Smooth muscle cell (in vitro differentiated cells): ENCODE results near the gene ACTN3. TPM values are rescaled to one million over a fixed set of nuclear protein-coding genes. Genes with fewer than 3 reads are reported as not detected.
"Not testable (repeated sequence)": the region's sequence is repeated elsewhere in the genome, so short reads cannot be mapped to it uniquely, and the experiment has no call there.

Experiments
- DNase-seq: peaks from one replicate; lab custom pipeline; 2025; ENCODE audit not compliant: unreplicated experiment; lab: John Stamatoyannopoulos, UW
- H2AFZ ChIP-seq: fragments of 200-600 bp; sonication (generic); 2 replicates; pipeline ENCODE4 v1.6.0; 2016; ENCODE audit warnings: antibody characterized with exemption, low read depth, mild to moderate bottlenecking
- H3F3A ChIP-seq: fragments of 200-600 bp; sonication (generic); 2 replicates; pipeline ENCODE4 v1.6.0; 2017; ENCODE audit warnings: antibody characterized with exemption, low read depth
- H3K27ac ChIP-seq: fragments of 200-600 bp; sonication (generic); 2 replicates; pipeline ENCODE4 v1.5.1; 2016; ENCODE audit warnings: low read depth, mild to moderate bottlenecking
- H3K27me3 ChIP-seq: fragments of 200-600 bp; sonication (generic); 2 replicates; pipeline ENCODE4 v1.6.1; 2016; ENCODE audit warnings: low read depth, mild to moderate bottlenecking
- H3K36me3 ChIP-seq: fragments of 200-600 bp; sonication (generic); 2 replicates; pipeline ENCODE4 v1.5.1; 2016; ENCODE audit warnings: low read depth
- H3K4me1 ChIP-seq: fragments of 200-600 bp; sonication (generic); 2 replicates; pipeline ENCODE4 v1.5.1; 2016; ENCODE audit warnings: low read depth
- H3K4me2 ChIP-seq: fragments of 200-600 bp; sonication (generic); 2 replicates; pipeline ENCODE4 v1.6.0; 2016; ENCODE audit warnings: mild to moderate bottlenecking
- H3K4me3 ChIP-seq: fragments of 200-600 bp; sonication (generic); 2 replicates; pipeline ENCODE4 v1.5.1; 2016; ENCODE audit warnings: mild to moderate bottlenecking
- H3K79me2 ChIP-seq: fragments of 200-600 bp; sonication (generic); 2 replicates; pipeline ENCODE4 v1.6.0; 2016; ENCODE audit warnings: low read depth, mild to moderate bottlenecking
- H3K9ac ChIP-seq: fragments of 200-600 bp; sonication (generic); 2 replicates; pipeline ENCODE4 v1.6.0; 2016; ENCODE audit warnings: low read depth
- H3K9me3 ChIP-seq: fragments of 200-600 bp; sonication (generic); replicated peaks from 2 replicates; pipeline ENCODE4 v1.5.1; 2016; ENCODE audit warnings: low read depth
- H4K20me1 ChIP-seq: fragments of 200-600 bp; sonication (generic); 2 replicates; pipeline ENCODE4 v1.6.0; 2016; ENCODE audit warnings: low read depth
- CTCF ChIP-seq: fragments of 200-600 bp; sonication (generic); IDR thresholded peaks from 2 replicates; pipeline ENCODE4 v1.5.1; 2017; ENCODE audit warnings: borderline replicate concordance, mild to moderate bottlenecking, antibody characterized with exemption; ENCODE audit not compliant: insufficient read depth, poor library complexity, severe bottlenecking
- WGBS: methylation state at CpG from one replicate; pipeline ENCODE4 v1.1.7; 2016; ENCODE audit warnings: low lambda C conversion rate; 5-methylcytosine and 5-hydroxymethylcytosine counted together
- polyA plus RNA-seq: library from polyadenylated mRNA; unstranded; fragments of >200 nt; fragmentation: Nextera tagmentation; extraction: Ambion mirVana; gene quantifications from 2 replicates; pipeline ENCODE4 v1.2.1, GENCODE V29; 2016
- total RNA-seq: library from RNA; depleted of rRNA; stranded (reverse); fragments of >200 nt; gene quantifications from 2 replicates; pipeline ENCODE4 v1.2.3, GENCODE V29; 2014

ACTN3 gene
- total and polyA plus RNA-seq, 2 experiments from 2014 or later, result 1.4 TPM; not detected in 1

- H3K9me3 ChIP-seq, result no peaks in the 10 kb centered on the region
- no peak for TF ChIP-seq CTCF
- no peak overlapping the region for H3K4me3 ChIP-seq
- H3K9ac ChIP-seq, result no peak overlapping the region
- DNase-seq, result no peak
- H3K27me3 ChIP-seq, result no peaks in the 10 kb centered on the region
- no peaks in the 10 kb centered on the region for H4K20me1 ChIP-seq
- H3K27ac ChIP-seq, result no peak overlapping the region
- no peaks in the 10 kb centered on the region for H3K79me2 ChIP-seq
- H3K4me1 ChIP-seq, result no peaks in the 10 kb centered on the region
- no peak overlapping the region for H3K4me2 ChIP-seq
- 75% methylated on average over 2 of the region's 2 CpGs for WGBS
- no peaks in the 10 kb centered on the region for H3K36me3 ChIP-seq
- H3F3A ChIP-seq, result no peaks in the 10 kb centered on the region
- H2AFZ ChIP-seq, result no peak overlapping the region
These were observed 39.4 kb downstream of the ACTN3 start for GRCh38 chr11:66586136-66586535.

GRCh38 chr11:66589315-66589714 is 42.6 kb downstream of the ACTN3 start:
- not testable (repeated sequence) for H3K9me3 ChIP-seq
- 85% methylated on average over 2 of the region's 2 CpGs for WGBS

GRCh38 chr11:66589996-66590675 is 43.4 kb downstream of the ACTN3 start:
- H4K20me1 ChIP-seq, result no peaks in the 10 kb centered on the region
- H3K4me2 ChIP-seq, result no peak overlapping the region
- no peak for TF ChIP-seq CTCF
- no peaks in the 10 kb centered on the region for H3K36me3 ChIP-seq
- H3K9me3 ChIP-seq, result no peaks in the 10 kb centered on the region
- 98% methylated on average over 7 of the region's 7 CpGs for whole genome bisulfite sequencing
- no peak overlapping the region for H3K27ac ChIP-seq
- H3K79me2 ChIP-seq, result peaks cover 14% of the 10 kb centered on the region
- H3F3A ChIP-seq, result peaks cover 4% of the 10 kb centered on the region
- peaks cover 11% of the 10 kb centered on the region for H3K4me1 ChIP-seq
- no peaks in the 10 kb centered on the region for H3K27me3 ChIP-seq
- H2AFZ ChIP-seq, result no peak overlapping the region
- DNase-seq, result no peak
- no peak overlapping the region for H3K4me3 ChIP-seq
- no peak overlapping the region for H3K9ac ChIP-seq

More at GRCh38 chr11:66589315-66589714, 42.6 kb downstream of the ACTN3 start:
- H3K27me3 ChIP-seq, H3K36me3 ChIP-seq, H4K20me1 ChIP-seq, H3K9ac ChIP-seq, H2AFZ ChIP-seq, H3K4me2 ChIP-seq, H3K4me1 ChIP-seq, H3F3A ChIP-seq, H3K4me3 ChIP-seq, DNase-seq, H3K27ac ChIP-seq: not testable (repeated sequence)
- H3K79me2 ChIP-seq, result peaks cover 13% of the 10 kb centered on the region

GRCh38 chr11:66591175-66591574 is 44.5 kb downstream of the ACTN3 start:
- TF ChIP-seq CTCF, result no peak
- Histone ChIP-seq H2AFZ (no peak overlapping the region), H3K36me3 (no peaks in the 10 kb centered on the region), H3K4me2 (no peak overlapping the region), H3K9ac (no peak overlapping the region), H3F3A (peaks cover 4% of the 10 kb centered on the region), H3K4me1 (peaks cover 11% of the 10 kb centered on the region), H3K79me2 (peaks cover 21% of the 10 kb centered on the region), H3K9me3 (no peaks in the 10 kb centered on the region), H3K27me3 (no peaks in the 10 kb centered on the region), H3K4me3 (no peak overlapping the region), H3K27ac (no peak overlapping the region), H4K20me1 (no peaks in the 10 kb centered on the region)
- DNase-seq, result no peak
- 100% methylated on average over 2 of the region's 2 CpGs for WGBS
